ENCODE data around the gene CDC45.
A peak's percentile ranks its signal among the peaks of the same experiment; 100 is the strongest.

The CDC45 gene

GRCh38 chr22:19516378-19517170, 36.9 kb downstream of the CDC45 start:
- DNase-seq, result no peak

GRCh38 chr22:19517171-19517500, 37.4 kb downstream of the CDC45 start:
- no peak for DNase-seq

- no peak for DNase-seq
Measured at GRCh38 chr22:19517919-19518611, 38.3 kb downstream of the CDC45 start.

GRCh38 chr22:19518635-19519034, 38.9 kb downstream of the CDC45 start:
- DNase-seq, result no peak

- no peak for DNase-seq
Measured at GRCh38 chr22:19519041-19519926, 39.6 kb downstream of the CDC45 start.

GRCh38 chr22:19520007-19520406, 40.3 kb downstream of the CDC45 start:
- DNase-seq, result no peak

GRCh38 chr22:19520566-19521305, 41.0 kb downstream of the CDC45 start:
- DNase-seq, result no peak

- no peak for DNase-seq
Measured at GRCh38 chr22:19522190-19522880, 42.6 kb downstream of the CDC45 start.

GRCh38 chr22:19522881-19523239, 43.1 kb downstream of the CDC45 start:
- DNase-seq, result no peak

GRCh38 chr22:19523240-19524169, 43.8 kb downstream of the CDC45 start:
- peak in 1 of 2 experiments; percentile 60 for DNase-seq

- peak in 1 of 2 experiments; percentile 46 for DNase-seq
Measured at GRCh38 chr22:19524170-19525115, 44.7 kb downstream of the CDC45 start, which contains the start of gene CLDN5. TSS of gene CLDN5 (minus strand) at chr22:19524410. CDS start at chr22:19524255, 155 bp downstream.

GRCh38 chr22:19525116-19525660, 45.5 kb downstream of the CDC45 start:
- no peak for DNase-seq

GRCh38 chr22:19525666-19526065, 45.9 kb downstream of the CDC45 start:
- DNase-seq, result no peak

- DNase-seq, result no peak
Measured at GRCh38 chr22:19526076-19526701, 46.5 kb downstream of the CDC45 start.

GRCh38 chr22:19526702-19527111, 47.0 kb downstream of the CDC45 start:
- no peak for DNase-seq

- DNase-seq, result no peak
Measured at GRCh38 chr22:19527321-19527721, 47.6 kb downstream of the CDC45 start.

GRCh38 chr22:19527861-19528417, 48.2 kb downstream of the CDC45 start:
- no peak for DNase-seq

GRCh38 chr22:19529811-19530210, 50.1 kb downstream of the CDC45 start:
- no peak for DNase-seq

GRCh38 chr22:19530751-19531150, 51.0 kb downstream of the CDC45 start:
- DNase-seq, result no peak
